Thyroid gland (tissue), 4 donors: ENCODE data around the gene CCN5. TPM values are rescaled to one million over a fixed set of nuclear protein-coding genes. Genes with fewer than 3 reads are reported as not detected.

ENCODE experiments used
- DNase-seq, 2 donors: peaks; one replicate each; pipeline ENCODE4 v3.0.0-alpha.2; 2019
- H3K27ac ChIP-seq, 3 donors: fragments of 200-600 bp; sonication (generic); 1 replicate in 2 of 3; 2 replicates in 1 of 3; pipeline ENCODE4 v1.5.1; 2016 to 2019; ENCODE audit warnings: mild to moderate bottlenecking in 1 of 3, moderate library complexity in 1 of 3
- H3K27me3 ChIP-seq: fragments of 200-600 bp; sonication (generic); one replicate; pipeline ENCODE4 v1.5.1; 2019
- H3K36me3 ChIP-seq, 2 donors: fragments of 200-600 bp; sonication (generic); one replicate each; pipeline ENCODE4 v1.5.1; 2016 to 2019
- H3K4me1 ChIP-seq, 2 donors: fragments of 200-600 bp; sonication (generic); one replicate each; pipeline ENCODE4 v1.5.1; 2017 to 2019
- H3K4me3 ChIP-seq, 3 donors: fragments of 200-600 bp; sonication (generic); replicated peaks in 1 of 3; 1 replicate in 2 of 3; 2 replicates in 1 of 3; pipeline ENCODE4 v1.5.1; 2016; ENCODE audit warnings: mild to moderate bottlenecking in 1 of 3
- H3K9me3 ChIP-seq: fragments of 200-600 bp; sonication (generic); one replicate; pipeline ENCODE4 v1.5.1; 2017
- POLR2A ChIP-seq, 2 donors: fragments of 450-650 bp; IDR thresholded peaks; one replicate each; pipeline ENCODE4 v1.6.1; 2017; ENCODE audit warnings: antibody characterized with exemption in 2 of 2, mild to moderate bottlenecking in 2 of 2, moderate library complexity in 1 of 2
- WGBS, 2 donors: methylation state at CpG; one replicate each; pipeline ENCODE4 v1.1.5; 2017; 5-methylcytosine and 5-hydroxymethylcytosine counted together
- intact Hi-C: fragments of 100-400 bp; cut with DNase I; formaldehyde crosslinking; loops from one replicate; pipeline ENCODE4 v1.15.1; 2023
- total RNA-seq, 4 donors: library from RNA; depleted of rRNA; stranded (reverse); fragments of >200 nt; gene quantifications; one replicate each; pipeline ENCODE4 v1.2.3, GENCODE V29; 2016
- TF ChIP-seq, protein P1 (sequence below), 6 experiments: fragments of 200-600 bp in 3 of 6; fragments of 450-650 bp in 3 of 6; sonication (generic) in 3 of 6; IDR thresholded peaks; one replicate each; pipeline ENCODE4 v1.5.1; 2016 to 2019; ENCODE audit warnings: antibody characterized with exemption in 6 of 6, mild to moderate bottlenecking in 2 of 6, inconsistent platforms in 1 of 6, moderate library complexity in 1 of 6

Gene CCN5
- total RNA-seq, 4 donors from 2014 or later = 4.7 to 47.6 (median 26.6) TPM

DNA sequence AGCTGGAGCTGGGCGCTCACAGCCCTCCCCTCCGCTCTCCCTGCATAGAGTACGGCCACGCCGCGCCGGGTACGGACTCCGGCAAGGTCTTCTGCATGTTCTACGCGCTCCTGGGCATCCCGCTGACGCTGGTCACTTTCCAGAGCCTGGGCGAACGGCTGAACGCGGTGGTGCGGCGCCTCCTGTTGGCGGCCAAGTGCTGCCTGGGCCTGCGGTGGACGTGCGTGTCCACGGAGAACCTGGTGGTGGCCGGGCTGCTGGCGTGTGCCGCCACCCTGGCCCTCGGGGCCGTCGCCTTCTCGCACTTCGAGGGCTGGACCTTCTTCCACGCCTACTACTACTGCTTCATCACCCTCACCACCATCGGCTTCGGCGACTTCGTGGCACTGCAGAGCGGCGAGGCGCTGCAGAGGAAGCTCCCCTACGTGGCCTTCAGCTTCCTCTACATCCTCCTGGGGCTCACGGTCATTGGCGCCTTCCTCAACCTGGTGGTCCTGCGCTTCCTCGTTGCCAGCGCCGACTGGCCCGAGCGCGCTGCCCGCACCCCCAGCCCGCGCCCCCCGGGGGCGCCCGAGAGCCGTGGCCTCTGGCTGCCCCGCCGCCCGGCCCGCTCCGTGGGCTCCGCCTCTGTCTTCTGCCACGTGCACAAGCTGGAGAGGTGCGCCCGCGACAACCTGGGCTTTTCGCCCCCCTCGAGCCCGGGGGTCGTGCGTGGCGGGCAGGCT is 35.1 kb downstream of the CCN5 start:
- TF ChIP-seq POLR2A (IDR thresholded peaks at IDR 0.05) = no peak
- TF ChIP-seq, protein P1, sequence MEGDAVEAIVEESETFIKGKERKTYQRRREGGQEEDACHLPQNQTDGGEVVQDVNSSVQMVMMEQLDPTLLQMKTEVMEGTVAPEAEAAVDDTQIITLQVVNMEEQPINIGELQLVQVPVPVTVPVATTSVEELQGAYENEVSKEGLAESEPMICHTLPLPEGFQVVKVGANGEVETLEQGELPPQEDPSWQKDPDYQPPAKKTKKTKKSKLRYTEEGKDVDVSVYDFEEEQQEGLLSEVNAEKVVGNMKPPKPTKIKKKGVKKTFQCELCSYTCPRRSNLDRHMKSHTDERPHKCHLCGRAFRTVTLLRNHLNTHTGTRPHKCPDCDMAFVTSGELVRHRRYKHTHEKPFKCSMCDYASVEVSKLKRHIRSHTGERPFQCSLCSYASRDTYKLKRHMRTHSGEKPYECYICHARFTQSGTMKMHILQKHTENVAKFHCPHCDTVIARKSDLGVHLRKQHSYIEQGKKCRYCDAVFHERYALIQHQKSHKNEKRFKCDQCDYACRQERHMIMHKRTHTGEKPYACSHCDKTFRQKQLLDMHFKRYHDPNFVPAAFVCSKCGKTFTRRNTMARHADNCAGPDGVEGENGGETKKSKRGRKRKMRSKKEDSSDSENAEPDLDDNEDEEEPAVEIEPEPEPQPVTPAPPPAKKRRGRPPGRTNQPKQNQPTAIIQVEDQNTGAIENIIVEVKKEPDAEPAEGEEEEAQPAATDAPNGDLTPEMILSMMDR (IDR thresholded peaks at IDR 0.05) = peak in 1 of 6 experiments; percentile 41
- H3K9me3 ChIP-seq = no peaks in the 10 kb centered on the region
- peaks cover 18 to 20% of the 10 kb centered on the region in 2 donors for H3K4me1 ChIP-seq
- DNase-seq = no peak
- H3K36me3 ChIP-seq = no peaks in the 10 kb centered on the region
- intact Hi-C loops = no loop called here
- no peak overlapping the region for H3K27ac ChIP-seq
- no peak overlapping the region for H3K4me3 ChIP-seq
- 41 to 49% methylated on average over 24 to 36 of the region's 73 CpGs for WGBS, 2 donors
- H3K27me3 ChIP-seq = no peaks in the 10 kb centered on the region

DNA sequence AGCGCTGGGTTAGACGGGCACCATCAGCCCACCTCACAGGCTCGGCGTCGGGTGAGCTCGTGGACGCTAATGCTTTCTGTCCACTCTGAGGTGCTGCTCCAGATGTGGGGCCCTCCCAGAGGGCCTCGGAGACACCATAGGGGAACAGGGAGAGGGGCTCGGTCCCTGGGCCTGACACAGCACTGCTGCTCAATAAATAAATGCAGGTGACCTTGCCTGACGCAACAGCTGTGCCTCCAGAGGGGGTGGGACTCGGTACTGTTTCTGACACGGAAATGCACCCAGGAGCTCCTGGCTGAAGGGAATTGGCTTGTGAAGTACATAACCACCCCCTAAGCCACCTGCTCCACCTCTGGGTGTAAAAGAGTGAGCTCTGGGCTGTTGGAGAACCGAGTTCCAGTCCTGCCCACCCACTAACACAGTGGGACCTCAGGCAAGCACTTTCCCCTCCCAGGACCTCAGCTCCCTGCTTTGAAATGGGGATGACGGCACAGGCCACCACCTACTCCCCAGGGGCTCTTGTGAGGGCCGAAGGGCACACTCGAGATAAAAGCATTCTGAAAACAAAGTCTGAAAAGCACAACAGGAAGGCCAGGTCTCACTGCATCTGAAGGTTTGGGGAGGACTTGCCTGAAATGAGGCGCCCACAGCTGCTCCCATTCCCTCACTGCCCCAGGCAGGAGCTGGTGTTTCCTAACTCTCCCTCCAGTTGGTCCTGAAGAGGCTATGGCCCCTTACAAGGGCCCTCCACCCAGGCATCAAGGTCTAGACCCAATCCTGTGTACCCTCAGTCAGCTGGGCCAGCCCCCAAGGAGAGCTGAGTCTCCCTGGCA is 37.1 kb downstream of the CCN5 start:
- Histone ChIP-seq H3K36me3 (no peaks in the 10 kb centered on the region), H3K9me3 (no peaks in the 10 kb centered on the region), H3K27ac (no peak overlapping the region), H3K4me3 (no peak overlapping the region), H3K4me1 (peaks cover 3 to 8% of the 10 kb centered on the region in 2 donors), H3K27me3 (no peaks in the 10 kb centered on the region)
- intact Hi-C loops = no loop called here
- DNase-seq = no peak
- WGBS, 2 donors = 76% methylated on average over 12 to 15 of the region's 17 CpGs
- TF ChIP-seq POLR2A (IDR thresholded peaks at IDR 0.05) = no peak

DNA sequence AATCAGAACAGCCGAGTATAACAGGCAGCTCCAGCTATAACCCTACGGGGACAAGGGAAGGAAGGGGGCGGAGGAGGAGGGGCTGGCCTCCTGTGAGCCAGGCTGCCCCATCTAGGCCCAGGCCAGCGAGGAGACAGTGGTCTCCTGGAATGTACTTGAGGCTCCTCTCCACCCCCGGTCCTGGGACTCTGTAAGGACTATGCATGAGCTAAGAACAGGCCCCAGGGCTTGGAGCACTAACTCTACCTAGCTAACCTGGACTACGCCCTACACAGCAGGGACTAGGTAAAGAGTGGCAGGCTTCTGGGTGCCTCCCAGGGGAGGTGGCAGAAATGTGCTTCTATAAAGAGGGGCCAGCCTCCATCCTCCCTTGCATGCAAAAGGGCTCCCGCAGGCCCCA is 39.4 kb downstream of the CCN5 start:
- no peaks in the 10 kb centered on the region for H3K27me3 ChIP-seq
- no peaks in the 10 kb centered on the region for H3K9me3 ChIP-seq
- DNase-seq = no peak
- intact Hi-C loops = no loop called here
- H3K36me3 ChIP-seq = no peaks in the 10 kb centered on the region
- no peak overlapping the region for H3K27ac ChIP-seq
- TF ChIP-seq POLR2A (IDR thresholded peaks at IDR 0.05) = no peak
- WGBS, 2 donors = 68 to 75% methylated on average over 7 of the region's 7 CpGs
- H3K4me1 ChIP-seq = no peaks in the 10 kb centered on the region
- H3K4me3 ChIP-seq = no peak overlapping the region

DNA sequence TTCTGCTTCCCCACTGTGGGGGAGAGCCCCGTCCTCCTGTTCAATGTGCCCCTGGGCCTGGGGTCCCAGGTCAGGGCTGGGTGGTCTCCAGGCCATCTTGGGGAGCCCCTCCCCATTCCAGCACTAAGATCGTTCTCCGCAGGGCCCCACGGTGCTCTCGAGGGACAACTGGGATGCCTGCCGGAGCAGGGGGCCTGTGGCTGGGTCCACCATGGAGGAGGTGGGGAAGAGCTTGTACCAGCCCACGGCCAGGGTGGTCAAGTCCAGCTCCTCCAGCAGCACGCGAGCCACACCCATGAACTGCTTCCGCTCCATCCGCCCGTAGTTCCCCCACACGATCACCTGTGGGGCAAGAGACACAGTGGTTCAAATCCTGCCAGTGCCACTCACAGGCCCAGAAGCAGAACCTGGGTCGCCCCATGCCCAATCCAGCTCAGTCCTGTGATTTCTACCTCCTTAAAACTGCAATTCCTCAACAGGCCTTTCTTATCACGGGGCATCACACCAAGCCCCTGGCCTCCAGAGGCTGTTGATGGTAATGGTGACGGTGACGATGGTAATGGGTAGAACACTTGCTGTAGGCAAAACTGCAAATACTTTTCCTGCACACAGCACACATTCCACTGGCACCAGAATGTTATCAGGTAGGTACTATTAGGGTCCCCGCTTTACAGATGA is 41.0 kb downstream of the CCN5 start:
- Histone ChIP-seq H3K4me1 (no peaks in the 10 kb centered on the region), H3K27me3 (no peaks in the 10 kb centered on the region), H3K36me3 (no peaks in the 10 kb centered on the region), H3K9me3 (no peaks in the 10 kb centered on the region), H3K4me3 (no peak overlapping the region), H3K27ac (no peak overlapping the region)
- TF ChIP-seq, protein P1 (IDR thresholded peaks at IDR 0.05) = no peak
- no peak for TF ChIP-seq POLR2A (IDR thresholded peaks at IDR 0.05)
- no peak for DNase-seq
- 91 to 92% methylated on average over 16 to 18 of the region's 18 CpGs for WGBS, 2 donors
- intact Hi-C loops = no loop called here

DNA sequence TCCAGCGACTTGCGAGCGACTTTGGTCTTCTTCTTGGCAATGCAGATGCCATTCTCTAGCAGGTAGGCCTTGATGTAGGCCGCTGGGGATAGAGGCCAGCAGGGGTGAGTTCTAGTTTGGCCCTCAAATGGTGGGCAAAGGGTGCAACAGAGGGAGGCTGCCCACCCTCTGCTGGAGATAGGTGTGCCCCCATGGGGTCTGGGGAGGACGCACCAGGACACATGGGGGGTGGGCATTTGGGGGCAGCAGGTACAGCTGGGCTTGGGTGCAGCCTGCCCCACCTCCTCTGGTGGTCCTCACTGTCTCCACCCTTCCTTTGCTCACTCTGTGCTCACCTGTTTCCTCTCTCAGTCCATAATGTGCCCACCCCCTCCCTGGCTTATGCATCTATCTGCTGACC is 41.8 kb downstream of the CCN5 start:
- no peak for TF ChIP-seq POLR2A (IDR thresholded peaks at IDR 0.05)
- TF ChIP-seq, protein P1 (IDR thresholded peaks at IDR 0.05) = no peak
- no peak for DNase-seq
- 100% methylated on average over 3 to 5 of the region's 5 CpGs for WGBS, 2 donors
- Histone ChIP-seq H3K27ac (no peak overlapping the region), H3K4me1 (no peaks in the 10 kb centered on the region), H3K36me3 (no peaks in the 10 kb centered on the region), H3K27me3 (no peaks in the 10 kb centered on the region), H3K4me3 (no peak overlapping the region), H3K9me3 (no peaks in the 10 kb centered on the region)
- intact Hi-C loops = no loop called here
